A673 (cell line): ENCODE results near the gene OLA1.

Source experiments
- CTCF ChIP-seq: fragments of 300-800, 200-600 bp; sonication (generic); conservative IDR thresholded peaks from 2 replicates; pipeline ENCODE4 v1.5.1; 2017; ENCODE audit warnings: low read depth, mild to moderate bottlenecking, antibody characterized with exemption, low read length, moderate library complexity, mixed read lengths
- EZH2 ChIP-seq: fragments of 200-600 bp; sonication (generic); IDR thresholded peaks from 2 replicates; pipeline ENCODE4 v1.6.1; 2017; ENCODE audit warnings: borderline replicate concordance, low read depth, mild to moderate bottlenecking, mixed read lengths, antibody characterized with exemption, low read length; ENCODE audit not compliant: poor library complexity, severe bottlenecking

- no peak for TF ChIP-seq CTCF
- no peak for TF ChIP-seq EZH2
Observed at GRCh38 chr2:174048243-174048642, 200.1 kb downstream of the OLA1 start.
